DMS79 treated with DMSO at 0.1 percent for 48 hours (cell line): ENCODE data around the gene PSMG2.

ENCODE experiments used
- DNase-seq: peaks from one replicate; lab custom pipeline; 2025; lab: John Stamatoyannopoulos, UW

The PSMG2 gene

DNA sequence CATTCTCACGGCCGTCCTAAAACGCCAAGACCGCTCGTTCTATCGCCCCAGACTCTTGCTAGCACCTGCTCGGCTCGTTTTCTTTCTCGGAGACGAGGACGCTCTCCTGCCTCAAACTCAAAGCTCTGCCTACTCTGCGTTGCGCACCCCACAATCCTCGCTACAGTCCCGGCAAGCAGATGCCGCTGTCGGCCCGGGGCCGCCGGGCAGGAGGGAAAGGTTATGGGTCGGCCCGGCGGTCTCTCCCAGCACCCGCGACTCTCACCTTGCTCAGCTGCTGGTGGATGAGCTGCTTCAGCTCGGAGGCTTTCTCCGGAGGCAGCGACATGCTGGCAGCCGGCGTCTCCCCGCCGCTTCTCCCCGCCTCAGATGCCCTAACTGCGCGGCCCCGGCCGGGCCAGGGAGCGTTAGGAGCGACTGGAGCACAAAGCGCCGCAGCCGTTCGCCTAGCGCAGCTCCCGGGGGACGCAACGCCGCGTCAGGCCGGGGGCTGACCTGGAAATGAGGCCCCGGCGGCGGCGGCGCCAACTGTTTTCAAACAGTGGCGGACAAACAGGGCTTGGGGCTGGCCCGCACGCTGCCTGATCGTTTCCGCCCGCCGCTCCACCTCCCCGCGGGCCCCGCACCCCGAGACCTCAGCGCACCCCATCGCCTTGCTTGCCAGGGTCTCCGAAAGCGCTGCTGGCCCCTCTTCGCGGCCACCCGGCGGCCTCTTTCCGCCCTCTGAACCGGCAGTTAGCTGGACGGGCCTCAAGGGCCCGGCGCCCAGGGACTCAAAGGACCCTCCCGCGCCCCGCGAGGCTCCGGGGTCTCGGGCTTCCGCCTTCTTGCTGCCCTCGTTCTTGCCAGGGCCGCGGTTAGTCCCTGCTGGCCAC is at the start of gene PSMG2, which contains the start of gene CEP76:
TSS of gene PSMG2 (plus strand) at position 822 of the 875 bp plus-strand sequence. CDS start 66 bp downstream, outside the sequence.
TSS of gene CEP76 (minus strand) at position 503 of the 875 bp plus-strand sequence. CDS start at position 328, 175 bp downstream.
- DNase-seq = peak; percentile 73

DNA sequence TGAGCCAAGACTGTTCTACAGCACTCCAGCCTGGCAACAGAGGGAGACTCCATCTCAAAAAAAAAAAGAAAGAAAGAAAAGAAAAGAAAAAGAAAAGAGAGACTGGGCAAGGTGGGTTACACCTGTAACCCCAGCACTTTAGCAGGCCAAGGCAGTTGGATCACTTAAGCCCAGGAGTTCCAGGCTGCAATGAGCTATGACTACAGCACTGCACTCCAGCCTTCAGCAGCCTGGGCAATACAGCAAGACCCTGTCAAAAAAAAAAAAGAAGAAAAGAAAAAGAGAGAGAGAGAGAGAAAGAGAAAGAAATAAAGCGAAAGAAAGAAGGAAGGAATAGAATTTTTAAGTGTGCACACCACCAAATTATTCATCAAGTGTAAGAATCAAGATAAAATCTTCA is 47.9 kb upstream of the PSMG2 start:
- DNase-seq = no peak

DNA sequence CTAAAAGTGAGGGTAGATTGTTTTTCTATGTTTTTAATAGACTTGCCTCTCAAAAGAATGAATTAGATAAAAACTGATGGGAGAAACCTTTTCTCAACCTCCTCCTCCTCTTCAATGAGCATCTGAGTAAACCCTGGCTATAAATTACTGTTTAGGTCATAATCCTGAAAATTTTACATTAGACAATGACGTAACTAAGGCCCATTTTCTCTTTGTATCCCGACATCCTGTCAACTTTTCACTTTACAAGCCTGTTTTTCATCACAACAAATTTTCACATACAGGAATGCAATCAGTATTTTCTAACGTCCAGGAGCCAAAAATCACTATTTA is 46.3 kb upstream of the PSMG2 start:
- DNase-seq = peak; percentile 54

- no peak for DNase-seq
Observed at GRCh38 chr18:12656938-12657683, 45.7 kb upstream of the PSMG2 start.

- peak; percentile 51 for DNase-seq
Observed at GRCh38 chr18:12657684-12658425, 45.0 kb upstream of the PSMG2 start, which contains the start of gene SPIRE1. SPIRE1 (minus strand) TSS chr18:12658107; CDS start chr18:12657866, 241 bp downstream.

DNA sequence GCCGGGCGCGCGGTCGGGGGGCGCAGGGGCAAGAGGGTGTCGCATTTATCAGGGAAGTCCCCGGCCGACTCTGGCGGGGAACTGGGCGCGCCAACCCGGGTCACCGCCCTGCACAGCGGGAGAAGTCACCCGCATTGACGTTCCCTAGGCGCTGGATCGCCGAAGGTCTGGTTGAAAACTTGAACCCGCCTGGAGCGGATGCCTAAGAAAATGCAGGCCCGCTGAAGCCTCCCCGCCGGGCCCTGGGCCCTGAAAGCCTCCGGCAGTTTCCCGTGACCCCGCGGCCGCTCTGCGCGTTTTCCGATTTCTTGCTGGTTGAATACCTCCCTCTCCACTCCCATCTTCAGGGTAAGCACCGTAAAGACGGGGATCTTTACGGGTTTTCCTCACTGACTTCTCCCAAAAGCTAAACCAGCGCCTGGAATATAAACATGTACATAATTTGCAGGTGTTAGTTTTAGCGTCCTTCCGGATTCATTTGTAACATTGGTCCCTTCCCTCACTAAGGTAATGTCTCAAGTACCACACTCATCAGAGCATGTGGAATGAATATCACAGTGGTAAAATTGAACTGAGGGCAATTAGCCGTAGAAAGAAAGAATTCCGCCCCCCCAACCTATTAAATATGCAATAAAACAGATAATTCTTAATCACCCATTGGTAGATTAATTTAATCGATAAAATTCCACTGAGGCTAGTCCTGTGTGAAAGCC is 44.3 kb upstream of the PSMG2 start:
- DNase-seq = peak; percentile 38

GRCh38 chr18:12659904-12660605 is 42.8 kb upstream of the PSMG2 start:
- DNase-seq = peak; percentile 62

GRCh38 chr18:12668041-12668440 is 34.8 kb upstream of the PSMG2 start:
- no peak for DNase-seq

GRCh38 chr18:12679183-12679786 is 23.6 kb upstream of the PSMG2 start:
- no peak for DNase-seq

- no peak for DNase-seq
Observed at GRCh38 chr18:12686100-12686499, 16.7 kb upstream of the PSMG2 start.

DNA sequence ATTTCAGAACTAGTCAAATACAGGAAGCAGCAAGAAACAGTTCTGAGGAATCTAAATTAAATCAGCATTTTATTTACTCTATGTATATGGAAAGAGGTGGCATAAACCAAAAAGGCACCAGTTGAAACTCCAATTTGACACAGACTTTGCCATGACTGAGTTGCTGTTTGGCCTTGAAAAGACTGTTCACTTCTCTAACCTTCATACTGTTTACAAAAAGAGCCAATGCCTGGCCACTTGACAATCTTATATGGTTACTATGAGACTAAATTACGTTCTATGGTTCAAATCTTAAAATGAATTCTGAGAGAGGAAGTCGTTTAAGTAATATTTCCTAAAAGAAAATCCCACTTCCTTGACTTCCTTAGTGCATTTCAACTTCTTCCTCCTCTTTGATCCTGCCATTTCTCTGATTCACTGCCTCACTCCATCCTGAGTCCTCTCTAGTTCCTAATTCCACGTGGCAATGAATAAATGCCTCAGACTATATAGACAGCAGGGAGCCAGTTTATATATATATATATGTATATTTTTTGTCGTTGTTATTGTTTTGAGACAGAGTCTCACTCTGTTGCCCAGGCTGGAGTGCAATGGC is 13.5 kb upstream of the PSMG2 start:
- no peak for DNase-seq

DNA sequence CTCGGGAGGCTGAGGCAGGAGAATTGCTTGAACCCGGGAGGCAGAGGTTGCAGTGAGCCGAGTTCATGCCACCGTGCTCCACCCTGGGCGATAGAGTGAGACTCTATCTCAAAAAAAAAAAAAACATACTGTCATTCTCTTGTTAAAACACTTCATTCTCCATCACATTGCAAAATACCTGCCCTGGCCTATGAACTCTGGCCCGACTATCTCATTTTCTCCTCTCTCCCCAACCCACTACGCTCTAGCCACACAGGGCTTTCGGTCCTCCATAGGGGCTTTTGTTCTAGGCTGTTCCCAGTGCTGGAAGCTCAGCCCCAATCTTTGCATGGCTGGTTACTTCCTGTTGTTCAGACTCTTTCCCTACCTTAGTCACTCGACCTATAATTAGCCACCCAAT is 10.6 kb upstream of the PSMG2 start:
- no peak for DNase-seq

- DNase-seq = no peak
Observed at GRCh38 chr18:12694032-12694431, 8.8 kb upstream of the PSMG2 start.

DNA sequence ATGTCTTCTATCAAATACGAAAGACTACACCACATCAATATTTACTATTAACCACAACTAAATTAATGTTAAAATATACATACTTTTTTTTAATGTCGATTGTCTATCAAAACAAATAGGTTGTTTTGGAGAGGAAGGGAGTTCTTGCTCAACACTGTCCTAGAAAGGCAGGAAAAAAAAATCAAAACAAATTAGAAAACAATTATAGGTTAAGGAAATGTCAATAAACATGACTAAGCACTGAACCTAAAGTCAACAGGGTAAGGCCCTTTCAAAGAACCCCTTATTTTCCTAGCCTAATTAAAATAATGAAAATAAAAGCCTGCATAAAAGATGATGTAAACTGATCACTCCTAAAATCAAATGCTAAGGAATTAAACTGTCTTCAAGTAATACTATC is 3.1 kb upstream of the PSMG2 start:
- no peak for DNase-seq

GRCh38 chr18:12701161-12701560 is 1.7 kb upstream of the PSMG2 start:
- no peak for DNase-seq

GRCh38 chr18:12703096-12703567 is 290 bp downstream of the PSMG2 start:
- DNase-seq = no peak

DNA sequence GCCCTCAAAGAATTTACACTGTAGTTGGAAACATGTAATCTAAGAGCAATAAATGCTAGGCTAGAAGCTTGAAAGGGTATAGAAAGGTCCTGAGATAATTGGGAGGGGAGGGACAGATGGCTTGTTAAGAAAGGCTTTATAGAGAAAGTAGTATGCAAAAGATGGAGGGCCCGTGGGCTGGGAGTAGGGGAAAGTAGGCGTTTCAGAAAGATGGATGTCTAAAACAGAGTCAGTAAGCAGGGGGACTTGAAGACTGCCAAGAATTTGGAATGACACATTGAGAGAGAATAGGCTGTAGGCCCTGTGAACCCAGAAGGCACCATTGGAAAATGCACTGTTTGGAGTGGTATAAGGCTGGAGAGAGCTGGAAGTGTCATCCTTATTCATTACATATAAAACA is 822 bp downstream of the PSMG2 start:
- no peak for DNase-seq

DNA sequence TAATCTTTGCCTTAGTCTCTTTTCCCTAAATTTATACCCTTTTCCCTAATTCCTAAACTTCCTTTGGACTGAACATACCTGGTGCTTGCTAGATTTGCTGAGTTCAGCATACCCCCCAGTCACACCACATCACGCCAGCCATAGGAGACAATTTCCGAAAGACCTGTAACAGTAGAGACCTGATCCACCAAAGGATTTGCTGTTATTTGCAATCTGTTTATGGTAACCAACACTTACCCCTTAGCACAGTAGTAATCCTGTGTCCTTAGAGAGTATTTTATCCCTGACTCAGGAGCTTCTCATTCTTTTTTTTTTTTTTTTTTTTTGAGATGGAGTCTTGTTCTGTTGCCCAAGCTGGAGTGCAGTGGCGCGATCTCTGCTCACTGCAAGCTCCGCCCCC is 8.6 kb downstream of the PSMG2 start:
- DNase-seq = no peak

DNA sequence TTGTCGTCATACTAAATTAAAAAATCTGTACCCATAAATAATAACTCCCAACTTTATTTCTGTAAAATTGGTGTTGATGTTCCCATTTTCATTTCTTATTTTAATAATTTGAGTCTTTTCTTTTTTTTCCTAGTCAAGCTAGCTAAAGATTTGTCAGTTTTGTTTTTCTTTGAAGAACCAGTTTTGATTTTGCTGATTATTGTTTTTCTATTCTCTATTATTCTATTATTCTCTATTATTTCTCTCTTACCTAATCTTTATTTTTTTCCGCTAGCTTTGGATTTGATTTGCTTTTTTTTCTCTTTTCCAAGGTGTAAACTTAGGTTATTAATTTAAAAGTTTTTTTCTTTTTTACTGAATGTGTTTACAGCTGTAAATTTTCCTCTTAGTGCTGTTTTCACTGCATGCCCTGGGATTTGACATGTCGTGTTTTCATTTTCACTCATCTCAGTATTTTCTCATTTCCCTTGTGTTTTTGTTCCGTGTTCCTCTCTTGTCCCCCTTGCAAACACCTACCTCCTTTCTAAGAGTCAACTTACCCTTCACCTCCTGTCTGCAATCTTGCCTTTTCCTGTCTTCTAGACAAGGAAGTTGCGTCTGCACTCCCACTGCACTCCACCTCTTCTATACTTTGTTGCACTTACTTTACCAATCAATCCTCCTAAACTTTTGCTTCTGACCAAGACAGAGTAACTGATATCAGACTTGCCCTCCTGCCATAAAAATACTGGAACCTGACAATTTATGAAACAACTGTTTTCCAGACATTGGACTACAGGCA is 18.8 kb downstream of the PSMG2 start:
- DNase-seq = no peak
